ENCODE results near the gene PHF13.

The PHF13 gene

GRCh38 chr1:6602669-6603237 is 10.8 kb upstream of the PHF13 start, which contains the start of gene KLHL21:
Gene KLHL21 (minus strand): TSS chr1:6602869. CDS start chr1:6602817, 52 bp downstream.
- DNase-seq: peak; percentile 86 to 90

DNA sequence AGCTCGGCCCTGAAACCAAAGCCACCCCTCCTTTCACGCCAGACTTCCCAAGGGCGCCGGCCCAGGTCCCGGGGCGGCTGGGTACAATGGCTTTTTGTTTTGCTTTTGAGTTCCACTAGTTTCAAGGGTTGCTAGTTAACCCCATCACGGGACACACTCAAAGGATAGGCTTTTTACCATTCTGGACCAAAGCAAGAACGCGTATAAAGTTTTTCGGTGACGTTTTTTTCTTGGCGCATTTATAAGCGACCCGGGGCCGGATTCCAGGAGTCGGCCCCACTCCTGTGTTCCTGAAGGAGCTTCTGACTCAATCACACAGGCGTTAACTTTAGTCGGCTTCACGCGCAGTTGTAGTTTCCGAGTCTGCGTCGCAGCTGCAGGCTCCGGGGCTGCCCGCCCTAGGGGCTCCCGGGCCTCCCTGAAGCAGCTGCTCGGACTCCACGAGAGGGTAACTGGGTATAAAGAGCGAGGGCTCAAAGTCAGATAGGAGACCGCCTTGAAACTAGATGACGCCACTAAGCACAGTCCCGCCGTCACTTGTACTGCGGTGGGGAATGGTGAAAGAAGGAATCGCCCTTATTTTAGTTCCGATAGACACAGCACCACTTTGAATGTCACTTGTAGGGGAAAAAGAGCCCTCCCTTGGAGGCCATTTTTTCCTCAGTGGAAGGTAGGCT is 10.2 kb upstream of the PHF13 start:
- peak; percentile 58 to 62 for DNase-seq

- DNase-seq: peak in 1 of 2 donors; percentile 46
Observed at GRCh38 chr1:6603915-6604558, 9.5 kb upstream of the PHF13 start.

DNA sequence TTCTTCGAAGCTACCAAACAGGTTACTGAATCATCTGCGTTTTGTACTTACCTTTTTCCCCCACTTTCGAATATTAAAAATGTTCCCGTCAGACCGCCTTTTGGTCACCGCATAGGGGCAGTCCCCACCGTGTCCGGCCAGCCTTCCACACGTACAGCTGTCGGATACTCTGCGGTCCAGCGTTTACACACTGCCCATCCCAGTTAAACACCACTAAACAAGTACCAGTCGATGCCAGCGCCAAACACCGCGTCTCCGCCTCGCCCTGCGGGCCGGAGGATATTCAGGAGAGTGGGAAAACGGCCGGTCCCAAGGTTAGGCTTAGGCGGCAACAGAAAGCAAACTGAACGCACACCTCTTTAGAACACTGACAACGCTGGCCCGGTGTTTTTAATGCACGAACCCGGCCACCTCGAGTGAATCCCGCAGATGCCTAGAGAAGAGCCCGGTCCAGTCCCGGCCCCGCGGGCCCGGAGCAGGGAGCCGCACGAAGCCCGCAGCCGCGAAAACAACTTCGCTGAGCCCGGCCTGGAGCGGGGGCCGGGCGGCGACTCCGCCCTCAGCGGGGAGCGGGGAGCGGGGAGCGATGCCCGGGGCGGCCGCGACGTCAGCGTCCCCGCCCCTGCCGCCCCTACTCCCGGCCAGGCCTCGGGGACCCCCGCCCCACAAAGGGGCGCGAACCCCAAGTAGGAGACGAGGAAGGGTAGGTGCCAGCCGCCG is 730 bp upstream of the PHF13 start:
- DNase-seq: no peak

DNA sequence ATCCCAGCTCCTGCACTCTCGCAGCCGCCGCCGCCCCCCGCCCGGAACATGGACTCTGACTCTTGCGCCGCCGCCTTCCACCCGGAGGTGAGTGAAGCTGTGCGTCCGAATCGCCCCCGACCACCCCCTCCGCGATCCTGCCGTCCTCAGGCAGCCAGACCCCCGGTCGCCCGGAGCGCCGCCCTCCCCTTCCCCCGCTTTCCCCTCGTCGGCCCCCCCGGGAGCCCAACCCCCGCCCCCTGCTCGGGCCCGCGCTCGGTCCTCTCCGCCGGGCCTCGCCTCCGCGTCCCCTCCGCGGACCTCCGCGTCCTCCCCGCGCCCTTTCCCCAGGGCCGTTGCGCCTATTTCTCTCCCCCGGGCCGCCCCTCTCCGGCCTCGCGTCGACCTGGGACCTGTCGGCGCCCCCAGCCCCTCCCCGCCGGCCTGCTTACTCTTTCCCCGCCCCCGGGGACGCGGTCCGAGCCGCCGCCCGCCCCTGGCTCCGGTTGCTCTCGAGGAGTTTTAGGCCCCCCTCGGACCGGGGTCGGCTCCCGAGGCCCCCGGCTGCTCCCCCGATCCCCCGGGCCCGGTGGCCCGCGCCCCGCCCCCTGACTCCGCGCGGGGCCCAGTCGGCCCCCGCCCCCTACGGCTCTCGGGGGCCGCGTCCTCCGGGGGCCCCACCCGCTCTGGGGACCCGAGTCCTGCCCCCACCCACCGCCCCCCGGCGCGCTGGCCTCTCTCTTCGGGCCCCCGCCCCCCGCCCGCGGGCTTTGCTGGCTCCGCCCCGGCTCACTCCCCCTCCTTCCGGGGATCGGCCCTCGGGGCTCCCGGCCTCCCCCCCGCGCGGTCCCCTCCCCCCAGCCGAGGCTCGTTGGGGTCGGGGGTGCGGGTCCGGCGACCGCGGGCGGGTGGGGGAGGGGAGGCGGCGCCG is 743 bp downstream of the PHF13 start:
- peak; percentile 64 to 68 for DNase-seq

DNA sequence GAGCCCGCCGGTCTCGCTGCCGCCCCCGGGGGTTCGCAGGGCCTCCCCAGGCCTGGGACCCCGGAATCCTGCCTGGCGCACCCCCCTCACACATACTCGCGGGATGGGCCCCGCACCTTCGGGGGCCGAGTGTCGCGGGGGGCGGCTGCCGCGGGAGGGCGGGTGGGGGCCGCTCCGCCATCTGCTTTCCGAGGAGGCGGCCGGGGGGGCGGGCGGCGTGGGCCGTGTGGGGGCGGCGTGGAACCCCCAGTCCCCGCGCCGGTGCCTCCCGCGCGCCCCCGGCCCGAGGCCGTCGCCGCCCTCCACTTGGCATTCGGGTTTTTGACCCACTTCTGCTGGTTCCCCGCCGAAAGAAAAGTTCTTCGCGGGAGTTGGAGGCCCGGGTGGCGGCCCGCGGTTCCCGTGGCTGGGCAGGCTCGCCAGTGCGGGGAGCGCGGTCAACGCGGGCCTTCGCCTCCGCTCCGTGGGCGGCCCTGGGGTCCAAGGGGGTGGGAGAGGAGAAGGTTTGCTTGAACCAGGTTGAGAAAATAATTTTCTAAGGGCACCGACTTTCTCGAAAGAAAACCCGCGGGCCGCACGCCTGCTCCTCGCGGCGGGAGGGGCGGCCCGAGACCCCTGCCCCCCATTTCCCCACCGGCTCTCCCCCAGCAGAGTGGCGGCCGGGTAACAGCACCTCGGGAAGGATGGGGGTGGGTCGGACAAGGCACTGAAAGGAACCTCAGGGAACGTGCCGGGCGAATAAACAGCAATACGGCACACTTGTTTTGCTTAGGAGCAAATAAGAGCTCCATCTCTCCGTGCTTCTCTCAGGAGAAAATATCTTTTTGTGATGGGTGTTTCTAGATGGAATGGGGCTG is 1.6 kb downstream of the PHF13 start:
- no peak for DNase-seq

DNA sequence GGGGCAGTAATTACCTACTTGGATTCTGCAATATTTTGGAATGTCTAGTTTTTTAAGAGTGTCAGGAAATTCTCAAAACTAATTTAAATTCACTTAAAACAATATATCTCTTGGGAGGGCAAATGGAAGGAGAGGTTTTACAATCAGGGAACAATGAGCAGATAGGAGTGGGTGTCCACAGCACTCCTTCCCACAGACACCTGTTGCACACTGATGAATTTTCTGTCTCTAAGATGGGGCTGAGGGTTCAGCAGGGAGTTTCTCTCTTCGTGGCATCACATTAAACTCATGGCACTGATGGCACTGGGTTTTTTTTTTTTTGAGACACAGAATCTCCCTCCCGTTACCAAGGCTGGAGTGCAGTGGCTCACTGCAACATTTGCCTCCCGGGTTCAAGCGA is 5.5 kb downstream of the PHF13 start:
- no peak for DNase-seq

- no peak for DNase-seq
Observed at GRCh38 chr1:6621429-6622391, 8.2 kb downstream of the PHF13 start.

- no peak for DNase-seq
Observed at GRCh38 chr1:6622396-6623152, 9.0 kb downstream of the PHF13 start.

DNA sequence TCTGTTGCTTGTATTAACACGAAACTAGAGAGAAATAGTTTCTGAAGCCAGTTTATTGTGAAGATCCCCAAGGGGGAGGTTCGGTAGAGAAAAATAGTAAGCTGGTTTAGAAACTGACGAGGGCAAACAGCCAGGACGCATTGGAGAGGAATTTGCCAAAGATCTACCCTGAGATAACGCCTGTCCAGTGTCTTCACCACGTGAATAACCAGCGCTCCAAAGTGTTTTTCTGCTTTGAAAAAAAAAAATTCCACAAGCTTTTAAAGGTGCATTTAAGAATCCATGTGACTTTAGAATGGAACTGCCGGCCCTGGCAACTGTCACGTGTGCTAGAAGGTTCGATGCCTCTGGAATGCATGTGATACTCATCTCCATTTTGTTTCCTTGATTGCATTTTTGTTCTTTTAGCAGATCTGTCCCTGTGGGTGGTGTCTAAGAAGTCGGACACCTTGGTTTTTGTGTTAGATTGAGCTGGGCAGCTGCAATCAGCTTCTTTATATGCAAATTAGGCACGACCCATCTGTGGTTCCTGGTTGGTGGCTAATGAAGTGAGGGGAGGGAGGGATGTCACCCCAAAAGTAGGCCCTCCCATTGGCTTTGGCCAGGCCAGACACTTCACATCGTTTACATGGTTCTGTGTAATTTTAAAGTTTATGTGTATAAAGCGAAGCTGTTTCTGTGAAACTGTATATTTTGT is 9.9 kb downstream of the PHF13 start:
- DNase-seq: no peak

DNA sequence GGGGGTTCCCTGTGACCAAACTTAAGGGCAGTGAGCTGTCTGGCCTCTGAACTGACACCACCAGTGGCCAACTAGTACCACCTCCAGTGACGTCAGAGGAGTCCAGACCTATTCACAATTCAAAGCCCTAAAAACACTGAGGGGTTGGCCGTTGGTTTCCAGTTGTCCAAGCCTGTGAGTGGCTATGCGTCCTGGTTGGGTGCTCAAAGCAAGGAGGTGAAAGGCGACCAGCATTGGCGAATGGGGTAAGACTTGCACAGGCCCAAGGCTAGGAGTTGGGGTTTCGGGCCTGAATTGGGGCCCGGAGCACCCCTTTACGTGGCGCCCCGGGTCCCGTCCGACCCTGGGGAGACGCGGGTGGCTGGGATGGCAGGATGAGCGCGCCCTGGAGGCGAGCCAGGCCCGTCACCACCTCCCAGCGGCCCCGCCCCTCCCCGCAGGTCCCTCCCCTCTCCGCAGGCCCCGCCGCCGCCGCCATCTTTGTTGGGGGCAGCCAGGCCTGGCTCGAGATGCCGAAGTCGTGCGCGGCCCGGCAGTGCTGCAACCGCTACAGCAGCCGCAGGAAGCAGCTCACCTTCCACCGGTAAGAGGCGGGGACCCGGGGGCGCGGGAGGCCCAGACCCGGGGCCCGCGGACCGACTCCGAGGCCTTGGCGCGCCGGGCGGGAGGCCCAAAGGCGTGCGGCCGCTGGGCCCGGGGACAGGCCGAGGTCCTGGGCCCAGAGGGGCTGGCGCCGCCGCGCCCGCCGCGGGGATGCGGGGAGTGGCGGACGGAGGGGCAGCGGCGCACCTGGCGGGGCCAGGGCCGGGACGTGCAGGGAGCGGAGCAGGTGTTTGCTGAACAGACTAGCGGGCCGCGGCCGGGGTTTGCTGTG is 11.4 kb downstream of the PHF13 start, which contains the start of gene THAP3:
Gene THAP3 (plus strand): TSS at position 159 of the 874 bp plus-strand sequence. CDS start 351 bp downstream, at position 510.
- DNase-seq: peak; percentile 90 to 91

DNA sequence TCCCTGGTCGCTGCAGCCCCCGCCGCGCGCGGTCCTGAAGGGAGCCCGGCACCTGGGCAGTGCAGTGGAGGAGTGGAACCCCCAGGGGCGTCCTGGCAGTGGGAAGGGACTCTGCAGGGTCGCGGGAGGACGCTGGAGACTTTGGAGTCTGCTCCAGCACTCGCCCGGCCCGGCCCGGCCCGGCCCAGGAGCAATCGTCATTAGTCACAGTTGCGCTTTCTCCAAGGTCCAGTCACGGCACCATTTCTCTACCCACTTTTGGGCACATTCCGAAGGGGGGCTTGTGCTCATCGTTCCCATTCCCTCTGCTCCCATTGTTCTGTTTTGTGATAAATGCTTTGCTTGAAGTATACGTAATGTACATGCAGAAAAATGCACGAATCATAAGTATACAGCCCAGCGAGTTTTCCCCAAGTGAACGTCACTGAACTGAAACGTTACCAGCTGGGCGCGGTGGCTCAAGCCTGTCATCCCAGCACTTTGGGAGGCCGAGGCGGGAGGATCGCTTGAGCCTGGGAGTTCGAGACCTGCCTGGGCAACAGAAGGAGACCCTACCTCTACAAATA is 12.1 kb downstream of the PHF13 start:
- DNase-seq: peak in 1 of 2 donors; percentile 23

DNA sequence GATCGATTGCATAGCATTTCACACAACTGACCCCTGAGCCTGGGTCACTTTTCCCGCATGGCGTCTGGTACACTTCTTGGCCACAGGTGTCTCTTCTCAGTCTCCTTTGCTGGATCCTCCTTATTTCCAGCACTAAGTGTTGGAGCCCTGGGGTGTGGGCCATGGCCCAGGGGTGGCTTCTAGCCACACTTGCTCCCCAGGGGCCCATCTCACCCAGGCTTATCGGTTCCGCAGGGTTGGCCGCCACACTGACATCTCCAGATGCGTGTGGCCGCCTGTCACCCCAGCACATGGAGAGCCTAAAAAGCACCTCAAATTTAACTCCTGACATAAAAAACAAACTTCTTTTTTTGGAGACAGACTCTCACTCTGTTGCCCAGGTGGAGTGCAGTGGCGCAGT is 13.5 kb downstream of the PHF13 start:
- DNase-seq: no peak

DNA sequence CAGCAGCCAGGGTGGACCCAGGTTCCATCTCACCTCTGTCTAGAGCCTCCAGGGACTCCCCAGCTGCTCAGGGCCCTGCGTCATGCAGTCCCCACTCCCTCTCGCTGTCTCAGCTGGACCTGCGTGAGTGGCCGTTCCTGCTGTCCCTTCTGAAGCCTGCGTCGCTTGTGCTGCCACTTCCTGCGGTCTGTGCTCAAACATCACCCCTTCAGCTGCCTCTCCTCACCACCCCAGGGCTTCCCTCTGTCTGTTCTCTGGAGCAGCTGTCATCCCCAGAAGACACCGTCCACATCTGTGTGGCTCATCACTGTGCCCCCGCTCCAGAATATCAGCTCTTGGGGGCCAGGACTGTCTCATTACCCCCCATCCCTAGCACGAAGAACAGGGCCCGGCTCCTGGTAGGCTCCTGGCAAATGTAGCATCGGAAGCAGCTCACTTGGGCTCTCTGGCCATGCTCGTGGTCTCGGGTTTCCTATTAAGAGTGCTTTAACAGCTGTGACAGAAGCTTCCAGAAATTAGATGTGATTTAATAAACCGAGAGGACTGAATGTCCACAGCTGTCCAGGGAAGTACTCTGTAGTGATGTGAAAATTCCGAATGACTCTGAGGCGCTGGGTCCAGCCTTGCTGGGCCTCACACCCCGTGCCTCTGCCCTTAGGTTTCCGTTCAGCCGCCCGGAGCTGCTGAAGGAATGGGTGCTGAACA is 14.5 kb downstream of the PHF13 start:
- no peak for DNase-seq

GRCh38 chr1:6628971-6629479 is 15.5 kb downstream of the PHF13 start:
- no peak for DNase-seq

DNA sequence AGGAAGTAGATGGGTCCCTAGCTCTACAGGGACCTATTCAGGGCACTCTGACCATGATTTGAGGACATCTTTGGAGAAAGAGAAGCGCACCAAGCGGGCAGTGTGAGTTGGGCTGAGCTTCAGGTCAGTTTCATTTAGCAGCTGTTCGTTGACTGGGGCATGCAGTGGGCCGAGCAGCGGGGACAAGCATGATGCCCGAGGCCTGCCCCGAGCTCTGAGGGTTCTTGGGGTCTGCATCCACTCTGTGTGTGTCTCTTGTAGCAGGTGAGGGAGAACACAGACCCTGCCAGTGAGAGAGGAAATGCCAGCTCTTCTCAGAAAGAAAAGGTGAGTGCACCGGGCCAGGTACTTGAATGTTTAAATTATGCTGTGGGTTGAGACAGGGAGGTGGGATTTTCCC is 16.5 kb downstream of the PHF13 start:
- DNase-seq: no peak

Data from stimulated activated CD4-positive, alpha-beta T cell treated with anti-CD3 and anti-CD28 coated beads, Interleukin-2, amount 100 ng/mL, for 24 hours (primary cell).